H9 (cell line): Measurements from ENCODE around the gene FCHO1. TPM values are rescaled to one million over a fixed set of nuclear protein-coding genes. Genes with fewer than 3 reads are reported as not detected.

Experiments used
- DNase-seq: peaks from one replicate; pipeline ENCODE4 v3.0.0-alpha.2; 2017
- H2AFZ ChIP-seq: one replicate; pipeline ENCODE4 v1.6.1; 2013; ENCODE audit warnings: mild to moderate bottlenecking, low read length, control low read depth, moderate library complexity
- H2AK5ac ChIP-seq: 2 replicates; pipeline ENCODE4 v1.6.1; 2013; ENCODE audit warnings: low read length, control low read depth, mixed read lengths; ENCODE audit not compliant: insufficient read length
- H2BK120ac ChIP-seq: one replicate; pipeline ENCODE4 v1.6.1; 2013; ENCODE audit warnings: low read depth, mild to moderate bottlenecking, low read length, control low read depth, inconsistent platforms; ENCODE audit not compliant: poor library complexity, severe bottlenecking
- H2BK12ac ChIP-seq: 2 replicates; pipeline ENCODE4 v1.6.1; 2013; ENCODE audit warnings: low read length, control low read depth, mixed read lengths, low read depth; ENCODE audit not compliant: insufficient read length
- H2BK15ac ChIP-seq: 2 replicates; pipeline ENCODE4 v1.6.1; 2013; ENCODE audit warnings: low read depth, low read length, control low read depth
- H2BK20ac ChIP-seq: one replicate; pipeline ENCODE4 v1.6.1; 2013; ENCODE audit warnings: low read depth, mild to moderate bottlenecking, low read length, control low read depth, inconsistent platforms; ENCODE audit not compliant: poor library complexity, severe bottlenecking
- H2BK5ac ChIP-seq: 2 replicates; pipeline ENCODE4 v1.6.1; 2013; ENCODE audit warnings: low read length, control low read depth, mixed read lengths; ENCODE audit not compliant: insufficient read length
- H3K14ac ChIP-seq: 2 replicates; pipeline ENCODE4 v1.6.1; 2013; ENCODE audit warnings: low read length, control low read depth; ENCODE audit not compliant: insufficient read depth
- H3K18ac ChIP-seq: 2 replicates; pipeline ENCODE4 v1.6.1; 2013; ENCODE audit warnings: low read depth, mild to moderate bottlenecking, mixed read lengths, low read length, control low read depth; ENCODE audit not compliant: insufficient read length
- H3K23ac ChIP-seq: 2 replicates; pipeline ENCODE4 v1.6.1; 2013; ENCODE audit warnings: low read length, control low read depth, mixed read lengths, low read depth; ENCODE audit not compliant: insufficient read length
- H3K23me2 ChIP-seq: 2 replicates; pipeline ENCODE4 v1.6.1; 2013; ENCODE audit warnings: low read depth, mild to moderate bottlenecking, mixed read lengths, low read length, control low read depth; ENCODE audit not compliant: insufficient read length, poor library complexity, severe bottlenecking
- H3K27ac ChIP-seq: 2 replicates; pipeline ENCODE4 v1.5.1; 2013; ENCODE audit warnings: low read length, control low read depth, mixed read lengths, low read depth; ENCODE audit not compliant: insufficient read length
- H3K27me3 ChIP-seq: 2 replicates; pipeline ENCODE4 v1.6.1; 2013; ENCODE audit warnings: low read length, control low read depth, inconsistent platforms; ENCODE audit not compliant: insufficient read depth
- H3K4ac ChIP-seq: 2 replicates; pipeline ENCODE4 v1.6.1; 2013; ENCODE audit warnings: low read depth, mild to moderate bottlenecking, control low read depth, inconsistent platforms, low read length, moderate library complexity
- H3K4me1 ChIP-seq: 2 replicates; pipeline ENCODE4 v1.6.1; 2013; ENCODE audit warnings: low read length, control low read depth, inconsistent platforms; ENCODE audit not compliant: insufficient read depth
- H3K4me2 ChIP-seq: 2 replicates; pipeline ENCODE4 v1.6.1; 2013; ENCODE audit warnings: low read length, control low read depth, mixed read lengths; ENCODE audit not compliant: insufficient read length, insufficient read depth
- H3K56ac ChIP-seq: 2 replicates; pipeline ENCODE4 v1.6.1; 2013; ENCODE audit warnings: low read depth, mild to moderate bottlenecking, mixed read lengths, low read length, control low read depth; ENCODE audit not compliant: insufficient read length
- H3K79me1 ChIP-seq: 2 replicates; pipeline ENCODE4 v1.6.1; 2013; ENCODE audit warnings: low read depth, mild to moderate bottlenecking, moderate library complexity, low read length, control low read depth, inconsistent platforms; ENCODE audit not compliant: insufficient read depth, poor library complexity, severe bottlenecking
- H3K79me2 ChIP-seq: 2 replicates; pipeline ENCODE4 v1.6.1; 2013; ENCODE audit warnings: low read length, control low read depth, inconsistent platforms; ENCODE audit not compliant: insufficient read depth
- H3K9ac ChIP-seq: 2 replicates; pipeline ENCODE4 v1.6.1; 2013; ENCODE audit warnings: low read length, control low read depth, mixed read lengths; ENCODE audit not compliant: insufficient read length; ENCODE audit errors: extremely low read depth
- H3K9me3 ChIP-seq: one replicate; pipeline ENCODE4 v1.6.1; 2013; ENCODE audit warnings: low read depth, low read length, inconsistent platforms; ENCODE audit not compliant: control insufficient read depth
- H3T11ph ChIP-seq: one replicate; pipeline ENCODE4 v1.6.1; 2013; ENCODE audit warnings: mild to moderate bottlenecking, low read length, control low read depth, inconsistent platforms
- H4K20me1 ChIP-seq: one replicate; pipeline ENCODE4 v1.6.1; 2013; ENCODE audit not compliant: control insufficient read depth, insufficient read length, insufficient read depth
- H4K5ac ChIP-seq: 2 replicates; pipeline ENCODE4 v1.6.1; 2013; ENCODE audit warnings: low read depth, mild to moderate bottlenecking, mixed read lengths, low read length, control low read depth; ENCODE audit not compliant: insufficient read length
- H4K8ac ChIP-seq: replicated peaks from 2 replicates; pipeline ENCODE4 v1.6.1; 2013; ENCODE audit warnings: low read length, control low read depth, mixed read lengths, low read depth; ENCODE audit not compliant: insufficient read length
- H4K91ac ChIP-seq: 2 replicates; pipeline ENCODE4 v1.6.1; 2013; ENCODE audit warnings: low read depth, mild to moderate bottlenecking, moderate library complexity, mixed read lengths, low read length, control low read depth; ENCODE audit not compliant: insufficient read length
- H3K27ac Mint-ChIP-seq, 3 experiments: 2 replicates in 2 of 3; 3 replicates in 1 of 3; pipeline ENCODE4 v1.8.0; 2020 to 2021; ENCODE audit warnings: mixed read lengths in 3 of 3, mild to moderate bottlenecking in 1 of 3, moderate library complexity in 1 of 3
- H3K27me3 Mint-ChIP-seq: 2 replicates; pipeline ENCODE4 v1.8.0; 2021; ENCODE audit warnings: low read depth, mild to moderate bottlenecking, moderate library complexity, mixed read lengths
- H3K36me3 Mint-ChIP-seq, 3 experiments: 2 replicates in 2 of 3; 3 replicates in 1 of 3; pipeline ENCODE4 v1.8.0; 2020 to 2021; ENCODE audit warnings: low read depth in 3 of 3, mixed read lengths in 3 of 3; ENCODE audit not compliant: insufficient read depth in 1 of 3
- H3K4me1 Mint-ChIP-seq, 2 experiments: 2 replicates each; pipeline ENCODE4 v1.8.0; 2020; ENCODE audit warnings: mixed read lengths in 2 of 2
- H3K4me3 Mint-ChIP-seq, 2 experiments: 2 replicates in 1 of 2; 3 replicates in 1 of 2; pipeline ENCODE4 v1.8.0; 2020 to 2021; ENCODE audit warnings: mild to moderate bottlenecking in 2 of 2, mixed read lengths in 2 of 2, moderate library complexity in 1 of 2
- H3K9me3 Mint-ChIP-seq, 2 experiments: 2 replicates in 1 of 2; 3 replicates in 1 of 2; pipeline ENCODE4 v1.8.0; 2020; ENCODE audit warnings: mild to moderate bottlenecking in 2 of 2, mixed read lengths in 2 of 2, moderate library complexity in 1 of 2
- WGBS: extraction: QIAGEN DNeasy Blood & Tissue Kit; methylation state at CpG from one replicate; pipeline ENCODE4 v1.1.7; 2013; ENCODE audit warnings: missing lambda C conversion rate, low lambda C conversion rate, mixed read lengths; ENCODE audit not compliant: insufficient read length; ENCODE audit errors: extremely low coverage; 5-methylcytosine and 5-hydroxymethylcytosine counted together
- total RNA-seq: library from RNA; stranded (reverse); gene quantifications from 2 replicates; pipeline ENCODE4 v1.2.1, GENCODE V29; 2021
- TF ChIP-seq, protein P1 (sequence below): fragments of 200-600 bp; sonication (generic); conservative IDR thresholded peaks from 3 replicates; pipeline ENCODE4 v1.8.0; 2021; ENCODE audit warnings: antibody characterized with exemption, mild to moderate bottlenecking

The FCHO1 gene
- total RNA-seq, 1 experiment from 2014 or later: 13.1 TPM

- Histone ChIP-seq H3K23me2 (no peaks in the 10 kb centered on the region), H4K8ac (no peak overlapping the region), H3K79me2 (no peaks in the 10 kb centered on the region; the same call in 1 of the 2 replicates), H3K56ac (no peak overlapping the region), H3K4ac (no peak overlapping the region), H3K9me3 (no peaks in the 10 kb centered on the region), H2BK15ac (no peak overlapping the region), H2BK120ac (no peak overlapping the region), H3K27me3 (no peaks in the 10 kb centered on the region), H3K9ac (no peak overlapping the region), H3K14ac (no peak overlapping the region), H3K4me1 (no peaks in the 10 kb centered on the region), H3K79me1 (no peaks in the 10 kb centered on the region), H4K91ac (no peak overlapping the region), H3K27ac (no peak overlapping the region), H2BK12ac (no peak overlapping the region), H3K23ac (no peak overlapping the region), H2AK5ac (no peak overlapping the region), H2BK5ac (no peak overlapping the region), H3T11ph (no peak overlapping the region), H4K5ac (no peak overlapping the region), H2BK20ac (no peak overlapping the region), H2AFZ (no peak overlapping the region), H3K18ac (no peak overlapping the region), H4K20me1 (no peaks in the 10 kb centered on the region), H3K4me2 (no peak overlapping the region)
- H3K36me3 Mint-ChIP-seq: peaks cover 0 to 5% (median 4%) of the 10 kb centered on the region in 3 experiments; a peak in 5 of 7 replicates
- no peaks in the 10 kb centered on the region for H3K9me3 Mint-ChIP-seq
- no peak overlapping the region; a peak in 1 of 7 replicates for H3K27ac Mint-ChIP-seq
- TF ChIP-seq, protein P1, sequence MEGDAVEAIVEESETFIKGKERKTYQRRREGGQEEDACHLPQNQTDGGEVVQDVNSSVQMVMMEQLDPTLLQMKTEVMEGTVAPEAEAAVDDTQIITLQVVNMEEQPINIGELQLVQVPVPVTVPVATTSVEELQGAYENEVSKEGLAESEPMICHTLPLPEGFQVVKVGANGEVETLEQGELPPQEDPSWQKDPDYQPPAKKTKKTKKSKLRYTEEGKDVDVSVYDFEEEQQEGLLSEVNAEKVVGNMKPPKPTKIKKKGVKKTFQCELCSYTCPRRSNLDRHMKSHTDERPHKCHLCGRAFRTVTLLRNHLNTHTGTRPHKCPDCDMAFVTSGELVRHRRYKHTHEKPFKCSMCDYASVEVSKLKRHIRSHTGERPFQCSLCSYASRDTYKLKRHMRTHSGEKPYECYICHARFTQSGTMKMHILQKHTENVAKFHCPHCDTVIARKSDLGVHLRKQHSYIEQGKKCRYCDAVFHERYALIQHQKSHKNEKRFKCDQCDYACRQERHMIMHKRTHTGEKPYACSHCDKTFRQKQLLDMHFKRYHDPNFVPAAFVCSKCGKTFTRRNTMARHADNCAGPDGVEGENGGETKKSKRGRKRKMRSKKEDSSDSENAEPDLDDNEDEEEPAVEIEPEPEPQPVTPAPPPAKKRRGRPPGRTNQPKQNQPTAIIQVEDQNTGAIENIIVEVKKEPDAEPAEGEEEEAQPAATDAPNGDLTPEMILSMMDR: no peak
- DNase-seq: no peak
- no peak overlapping the region; a peak in 1 of 5 replicates for H3K4me3 Mint-ChIP-seq
- no peaks in the 10 kb centered on the region; the same call in 1 of the 2 replicates for H3K27me3 Mint-ChIP-seq
- peaks cover 8 to 31% of the 10 kb centered on the region in 2 experiments for H3K4me1 Mint-ChIP-seq
- no CpG with 5 or more reads among the region's 1 CpG for WGBS
Observed at GRCh38 chr19:17755443-17755890, 4.2 kb downstream of the FCHO1 start.
